Measurements from ENCODE around the gene ATP8A2.

GRCh38 chr13:25777509-25777908 is 405.7 kb downstream of the ATP8A2 start:
- no peak for TF ChIP-seq CTCF (IDR thresholded peaks at IDR 0.05 in 4 of 5, conservative IDR thresholded peaks at IDR 0.05 in 1 of 5)
- no peak for TF ChIP-seq POLR2A (IDR thresholded peaks at IDR 0.05)
